Cardiac septum (tissue), 1 donor: Measurements from ENCODE around the gene CACNA1S. TPM values are rescaled to one million over a fixed set of nuclear protein-coding genes. Genes with fewer than 3 reads are reported as not detected.

Experiments
- DNase-seq: peaks from one replicate; pipeline ENCODE4 v3.0.0-alpha.2; 2020; ENCODE audit warnings: low spot score
- intact Hi-C: fragments of 100-400 bp; cut with DNase I; formaldehyde crosslinking; loops from one replicate; pipeline ENCODE4 v1.14.0; 2022
- total RNA-seq: library from RNA; stranded (reverse); fragmentation: NEBNext Ultra II Directional; extraction: Animal tissue kit (Norgen Biotek cat#: 25700); gene quantifications from one replicate; pipeline ENCODE4 v1.2.1, GENCODE V29; 2021
- donor health status: DM: no; HTN: no; CAD: no.

CACNA1S gene
- total RNA-seq, 1 donor from 2014 or later = 0.19 TPM

- intact Hi-C loops = no loop called here
- no peak for DNase-seq
These were observed 36.1 kb downstream of the CACNA1S start for GRCh38 chr1:201076092-201076491.

- intact Hi-C loops = no loop called here
- no peak for DNase-seq
These were observed 38.2 kb downstream of the CACNA1S start for GRCh38 chr1:201074018-201074417.

- DNase-seq = no peak
- intact Hi-C loops = no loop called here
These were observed 39.3 kb downstream of the CACNA1S start for GRCh38 chr1:201072922-201073321.

- no peak for DNase-seq
- intact Hi-C loops = no loop called here
These were observed 40.1 kb downstream of the CACNA1S start for GRCh38 chr1:201072149-201072548.

- intact Hi-C loops = no loop called here
- no peak for DNase-seq
These were observed 42.6 kb downstream of the CACNA1S start for GRCh38 chr1:201069636-201070035.

GRCh38 chr1:201068976-201069375 lies 43.2 kb downstream of the CACNA1S start:
- DNase-seq = no peak

GRCh38 chr1:201066986-201067385 lies 45.2 kb downstream of the CACNA1S start:
- intact Hi-C loops = no loop called here
- DNase-seq = no peak

More at GRCh38 chr1:201068976-201069375, 43.2 kb downstream of the CACNA1S start:
- intact Hi-C loops = no loop called here

- no peak for DNase-seq
- intact Hi-C loops = no loop called here
These were observed 46.5 kb downstream of the CACNA1S start for GRCh38 chr1:201065686-201066085.

- intact Hi-C loops = no loop called here
- no peak for DNase-seq
These were observed 47.4 kb downstream of the CACNA1S start for GRCh38 chr1:201064806-201065205.

- intact Hi-C loops = no loop called here
- DNase-seq = no peak
These were observed 49.1 kb downstream of the CACNA1S start for GRCh38 chr1:201063145-201063544.

- no peak for DNase-seq
- intact Hi-C loops = no loop called here
These were observed 49.6 kb downstream of the CACNA1S start for GRCh38 chr1:201062511-201063091.

- intact Hi-C loops = no loop called here
- no peak for DNase-seq
These were observed 50.3 kb downstream of the CACNA1S start for GRCh38 chr1:201061886-201062285.

GRCh38 chr1:201061049-201061448 lies 51.2 kb downstream of the CACNA1S start:
- intact Hi-C loops = no loop called here
- no peak for DNase-seq

- intact Hi-C loops = no loop called here
- DNase-seq = no peak
These were observed 51.6 kb downstream of the CACNA1S start for GRCh38 chr1:201060586-201060985.

- no peak for DNase-seq
- intact Hi-C loops = no loop called here
These were observed 52.2 kb downstream of the CACNA1S start for GRCh38 chr1:201059871-201060555.

GRCh38 chr1:201059401-201059800 lies 52.8 kb downstream of the CACNA1S start:
- no peak for DNase-seq
- intact Hi-C loops = no loop called here

- no peak for DNase-seq
- intact Hi-C loops = no loop called here
These were observed 58.1 kb downstream of the CACNA1S start for GRCh38 chr1:201054091-201054543.

- intact Hi-C loops = no loop called here
- no peak for DNase-seq
These were observed 58.9 kb downstream of the CACNA1S start for GRCh38 chr1:201053155-201053860.

GRCh38 chr1:201051399-201051798 lies 60.8 kb downstream of the CACNA1S start:
- DNase-seq = no peak
- intact Hi-C loops = no loop called here

- DNase-seq = no peak
- intact Hi-C loops = no loop called here
These were observed 61.5 kb downstream of the CACNA1S start for GRCh38 chr1:201050515-201051277.
